B cell (primary cell): ENCODE data around the gene THADA.

Experiments used
- CTCF ChIP-seq: fragments of 200-600 bp; IDR thresholded peaks from one replicate; pipeline ENCODE4 v1.8.0; 2022; ENCODE audit warnings: antibody characterized with exemption, mild to moderate bottlenecking
- EZH2 ChIP-seq: IDR thresholded peaks from 2 replicates; pipeline ENCODE4 v1.6.1; 2012; ENCODE audit warnings: borderline replicate concordance, low read depth, mild to moderate bottlenecking, moderate library complexity, low read length; ENCODE audit not compliant: insufficient read depth, poor library complexity, severe bottlenecking

- TF ChIP-seq CTCF (no peak), EZH2 (no peak)
These were observed 365.4 kb downstream of the THADA start for GRCh38 chr2:43230351-43230885.
